ENCODE measurements around the gene LLGL1.

GRCh38 chr17:18187821-18188761 is 37.3 kb upstream of the LLGL1 start:
- TF ChIP-seq, protein P1, sequence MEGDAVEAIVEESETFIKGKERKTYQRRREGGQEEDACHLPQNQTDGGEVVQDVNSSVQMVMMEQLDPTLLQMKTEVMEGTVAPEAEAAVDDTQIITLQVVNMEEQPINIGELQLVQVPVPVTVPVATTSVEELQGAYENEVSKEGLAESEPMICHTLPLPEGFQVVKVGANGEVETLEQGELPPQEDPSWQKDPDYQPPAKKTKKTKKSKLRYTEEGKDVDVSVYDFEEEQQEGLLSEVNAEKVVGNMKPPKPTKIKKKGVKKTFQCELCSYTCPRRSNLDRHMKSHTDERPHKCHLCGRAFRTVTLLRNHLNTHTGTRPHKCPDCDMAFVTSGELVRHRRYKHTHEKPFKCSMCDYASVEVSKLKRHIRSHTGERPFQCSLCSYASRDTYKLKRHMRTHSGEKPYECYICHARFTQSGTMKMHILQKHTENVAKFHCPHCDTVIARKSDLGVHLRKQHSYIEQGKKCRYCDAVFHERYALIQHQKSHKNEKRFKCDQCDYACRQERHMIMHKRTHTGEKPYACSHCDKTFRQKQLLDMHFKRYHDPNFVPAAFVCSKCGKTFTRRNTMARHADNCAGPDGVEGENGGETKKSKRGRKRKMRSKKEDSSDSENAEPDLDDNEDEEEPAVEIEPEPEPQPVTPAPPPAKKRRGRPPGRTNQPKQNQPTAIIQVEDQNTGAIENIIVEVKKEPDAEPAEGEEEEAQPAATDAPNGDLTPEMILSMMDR (conservative IDR thresholded peaks at IDR 0.05; ENCODE audit: low read depth, low read length): no peak
- no peak for TF ChIP-seq EZH2 (IDR thresholded peaks at IDR 0.05; ENCODE audit: borderline replicate concordance, low read depth, low read length, poor library complexity, severe bottlenecking)
